ENCODE results near the gene OSGEPL1.
A peak's percentile ranks its signal among the peaks of the same experiment; 100 is the strongest.
"Not testable (repeated sequence)": the region's sequence is repeated elsewhere in the genome, so short reads cannot be mapped to it uniquely, and the experiment has no call there.

OSGEPL1 gene, protein sequence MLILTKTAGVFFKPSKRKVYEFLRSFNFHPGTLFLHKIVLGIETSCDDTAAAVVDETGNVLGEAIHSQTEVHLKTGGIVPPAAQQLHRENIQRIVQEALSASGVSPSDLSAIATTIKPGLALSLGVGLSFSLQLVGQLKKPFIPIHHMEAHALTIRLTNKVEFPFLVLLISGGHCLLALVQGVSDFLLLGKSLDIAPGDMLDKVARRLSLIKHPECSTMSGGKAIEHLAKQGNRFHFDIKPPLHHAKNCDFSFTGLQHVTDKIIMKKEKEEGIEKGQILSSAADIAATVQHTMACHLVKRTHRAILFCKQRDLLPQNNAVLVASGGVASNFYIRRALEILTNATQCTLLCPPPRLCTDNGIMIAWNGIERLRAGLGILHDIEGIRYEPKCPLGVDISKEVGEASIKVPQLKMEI

GRCh38 chr2:189762551-189763298, at the start of gene OSGEPL1:
Gene OSGEPL1, minus strand, starts transcription at chr2:189762792. Its CDS starts 1,152 bp downstream, at chr2:189761640.
- DNase-seq: peak; percentile 95

- no peak for DNase-seq
Observed at GRCh38 chr2:189803431-189803830, 40.8 kb upstream of the OSGEPL1 start.

DNA sequence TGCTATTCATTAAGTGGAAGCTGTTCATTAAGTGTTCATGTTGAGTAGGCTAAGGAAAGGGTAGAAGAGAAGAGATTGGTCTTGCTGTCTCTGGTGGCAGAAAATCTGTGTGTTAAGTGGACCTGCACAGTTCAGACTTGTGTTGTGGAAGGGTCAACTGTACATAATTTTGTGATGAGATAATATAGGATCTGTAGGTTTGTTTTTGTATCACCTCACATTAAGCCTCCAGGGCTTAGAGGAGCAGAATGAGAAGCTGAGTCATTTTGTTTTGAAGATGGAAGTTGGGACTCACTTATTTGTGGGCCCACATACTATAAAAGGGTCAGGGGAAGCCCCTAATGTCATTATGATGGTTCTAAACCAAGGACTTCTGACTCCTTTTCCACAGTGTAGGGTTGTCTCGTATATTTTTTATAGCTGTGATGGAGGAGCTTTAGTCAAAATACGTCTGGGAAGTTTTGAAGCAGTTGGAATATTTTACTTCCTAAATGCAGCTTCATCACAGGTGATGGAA, 39.9 kb upstream of the OSGEPL1 start:
- DNase-seq: no peak

GRCh38 chr2:189799531-189799930, 36.9 kb upstream of the OSGEPL1 start:
- DNase-seq: no peak

DNA sequence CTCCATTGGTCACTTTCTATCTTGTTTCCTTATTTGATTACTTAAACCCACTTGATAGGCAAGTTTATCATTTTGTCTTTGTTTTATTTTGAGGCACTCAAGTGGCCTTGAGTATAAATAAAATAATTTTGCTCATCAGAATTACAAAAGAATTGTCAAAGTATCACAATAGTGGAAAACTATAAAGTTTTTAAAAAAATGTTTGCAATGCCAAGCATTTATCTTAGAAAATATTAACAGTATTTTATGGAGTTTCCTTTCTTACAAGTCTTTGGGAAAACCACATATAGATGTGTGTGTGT, 36.4 kb upstream of the OSGEPL1 start:
- no peak for DNase-seq

DNA sequence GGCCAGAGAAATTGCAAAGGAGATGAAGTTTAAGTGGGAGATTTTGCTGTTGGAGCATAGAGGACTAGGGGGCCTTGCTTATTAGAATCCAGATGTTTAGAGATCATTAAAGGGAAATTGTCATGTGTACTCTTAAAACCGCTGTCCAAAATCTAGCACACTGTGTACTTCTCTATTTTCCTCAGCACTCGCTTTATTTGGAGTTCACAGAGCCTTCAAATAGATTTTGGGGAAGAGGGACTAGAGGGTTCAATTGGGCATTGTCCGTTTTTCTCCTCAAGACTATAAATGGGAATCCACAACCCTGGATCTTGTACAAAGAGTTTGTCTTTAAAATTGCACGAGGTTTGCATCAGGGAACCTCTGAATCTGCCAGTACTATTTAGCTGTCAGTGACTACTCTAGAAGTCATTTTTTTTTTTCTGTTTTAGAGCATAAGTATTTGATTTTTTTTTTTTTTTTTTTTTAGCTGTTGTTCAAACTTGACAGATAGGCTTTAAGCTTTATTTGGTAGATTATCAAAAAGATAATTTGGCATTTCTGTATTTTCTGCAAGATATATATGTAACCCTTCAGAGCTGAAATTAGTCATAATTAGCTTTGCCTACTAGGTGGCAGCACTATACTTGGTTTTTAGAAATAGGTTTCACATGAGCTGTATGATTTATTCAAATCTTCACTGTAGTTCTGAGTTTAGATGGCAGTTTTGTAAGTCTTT, 35.9 kb upstream of the OSGEPL1 start:
- no peak for DNase-seq

- DNase-seq: no peak
Observed at GRCh38 chr2:189797902-189798301, 35.3 kb upstream of the OSGEPL1 start.

- no peak for DNase-seq
Observed at GRCh38 chr2:189794310-189794709, 31.7 kb upstream of the OSGEPL1 start.

GRCh38 chr2:189791338-189792042, 28.9 kb upstream of the OSGEPL1 start:
- no peak for DNase-seq

- DNase-seq: peak; percentile 94
Observed at GRCh38 chr2:189783927-189784867, 21.6 kb upstream of the OSGEPL1 start, which contains the start of the genes ORMDL1 and PMS1. Gene ORMDL1, minus strand, starts transcription at chr2:189784339. Its CDS starts 1,744 bp downstream, at chr2:189782595. Gene PMS1, plus strand, starts transcription at chr2:189784450. Its CDS starts 7,360 bp downstream, at chr2:189791810.

- no peak for DNase-seq
Observed at GRCh38 chr2:189783451-189783926, 20.9 kb upstream of the OSGEPL1 start.

- no peak for DNase-seq
Observed at GRCh38 chr2:189782221-189782671, 19.7 kb upstream of the OSGEPL1 start.

- DNase-seq: no peak
Observed at GRCh38 chr2:189772212-189772611, 9.6 kb upstream of the OSGEPL1 start.

DNA sequence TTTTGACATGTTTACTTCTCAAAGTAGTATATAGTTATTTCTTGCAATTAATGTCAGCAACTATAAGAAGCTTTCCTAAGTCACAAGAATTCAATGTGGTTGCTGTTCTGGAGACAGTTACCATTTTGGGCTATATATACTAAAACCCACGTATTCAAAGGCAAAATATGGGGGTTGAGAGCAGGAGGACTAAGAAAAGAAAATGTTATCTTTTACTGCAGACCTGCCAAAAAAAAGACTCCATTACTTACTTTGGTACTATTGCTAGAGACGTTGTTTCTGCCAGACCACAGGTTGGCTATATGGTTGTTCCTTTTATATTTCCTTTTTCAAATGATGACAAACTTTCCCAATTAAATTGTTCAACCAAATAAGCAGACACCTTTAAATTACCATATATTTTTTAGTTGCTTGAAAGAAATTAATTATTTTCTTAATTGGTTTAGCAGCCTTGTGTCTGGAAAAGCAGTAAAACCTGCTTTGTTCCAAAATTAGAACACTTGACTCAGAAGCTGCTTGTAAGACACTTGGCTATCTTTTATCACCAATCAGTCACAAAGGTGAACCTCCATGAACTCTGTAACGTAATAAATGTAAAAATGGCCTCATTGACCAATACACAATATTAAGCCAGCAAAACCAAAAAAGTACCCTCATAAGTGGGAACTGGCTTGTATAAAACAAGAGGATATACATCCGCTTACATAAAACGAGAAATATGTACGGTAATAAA, 8.2 kb upstream of the OSGEPL1 start:
- DNase-seq: no peak

GRCh38 chr2:189763908-189764661, 1.5 kb upstream of the OSGEPL1 start:
- DNase-seq: no peak

DNA sequence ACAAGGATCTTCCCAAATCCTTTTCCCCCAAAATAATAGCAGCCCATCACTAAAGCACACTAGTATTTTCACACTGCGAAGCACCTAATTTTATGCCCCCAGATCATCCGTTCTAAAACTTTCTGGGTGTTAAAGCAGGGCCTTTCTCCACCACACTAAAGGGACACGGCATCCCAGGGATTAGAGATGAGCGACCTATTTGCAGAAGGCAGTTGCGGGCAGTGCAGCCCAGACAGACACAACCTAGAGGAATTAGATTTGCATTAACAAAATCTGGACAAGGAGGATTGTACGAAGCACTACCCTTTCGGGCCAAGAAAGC, 402 bp downstream of the OSGEPL1 start:
- DNase-seq: no peak

DNA sequence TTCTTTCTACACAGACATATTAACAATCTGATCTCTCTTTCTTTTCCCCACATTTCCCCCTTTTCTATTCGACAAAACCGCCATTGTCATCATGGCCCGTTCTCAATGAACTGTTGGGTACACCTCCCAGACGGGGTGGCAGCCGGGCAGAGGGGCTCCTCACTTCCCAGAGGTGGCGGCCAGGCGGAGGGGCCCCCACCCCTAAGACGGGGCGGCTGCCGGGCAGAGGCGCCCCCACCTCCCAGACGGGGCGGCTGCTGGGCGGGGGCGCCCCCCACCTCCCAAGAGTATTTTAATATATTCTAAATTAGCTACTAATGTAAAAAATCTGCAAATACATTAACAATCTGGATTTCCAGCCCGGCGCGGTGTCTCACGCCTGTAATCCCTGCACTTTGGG, 2.4 kb downstream of the OSGEPL1 start:
- DNase-seq: not testable (repeated sequence)

GRCh38 chr2:189756311-189756952, 6.2 kb downstream of the OSGEPL1 start:
- DNase-seq: no peak

DNA sequence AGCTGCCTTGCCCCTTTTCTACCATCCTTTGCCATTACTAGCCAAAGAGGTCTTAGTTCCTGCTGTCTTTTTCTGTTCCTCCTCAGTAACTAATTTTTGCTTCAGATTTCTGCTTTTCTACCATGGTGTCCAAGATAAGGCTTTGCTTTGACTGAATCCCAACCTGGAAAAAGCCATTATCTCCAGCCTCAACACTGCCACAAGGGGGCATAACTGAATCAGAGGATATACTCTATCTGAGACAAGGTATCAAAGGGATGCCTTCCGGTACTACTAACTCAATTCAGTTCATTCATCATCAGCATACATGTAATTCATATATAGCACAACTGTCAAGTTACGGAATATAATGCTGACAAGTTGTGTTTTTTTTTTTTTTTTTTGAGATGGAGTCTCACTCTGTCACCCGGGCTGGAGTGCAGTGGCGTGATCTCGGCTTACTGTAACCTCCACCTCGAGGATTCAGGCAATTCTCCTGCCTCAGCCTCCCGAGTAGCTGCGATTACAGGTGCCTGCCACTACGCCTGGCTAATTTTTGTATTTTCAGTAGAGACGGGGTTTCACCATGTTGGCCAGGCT, 11.4 kb downstream of the OSGEPL1 start:
- peak; percentile 57 for DNase-seq
